ENCODE data around the gene NECAB3. TPM values are rescaled to one million over a fixed set of nuclear protein-coding genes. Genes with fewer than 3 reads are reported as not detected.

The NECAB3 gene
- total and polyA plus RNA-seq, 2 donors (not counting 3 experiments of a cell fraction or from before 2014, with no cell fraction given), result 18.1 to 22.4 TPM

GRCh38 chr20:33675136-33675959 is 1.1 kb upstream of the NECAB3 start:
- no peaks in the 10 kb centered on the region for H4K20me1 ChIP-seq (replicated peaks; ENCODE audit: control insufficient read depth, extremely low read depth, insufficient read depth, low read length)
- no peak for DNase-seq (ENCODE audit: low read depth, low spot score)
- no peaks in the 10 kb centered on the region for H3K27me3 ChIP-seq (ENCODE audit: control insufficient read depth in 2 of 2, insufficient read depth in 2 of 2, low read length in 2 of 2)
- POLR2A ChIA-PET, result no interaction called here
- CTCF ChIA-PET, result interaction anchor here (0.7 to 1.6 kb wide), 2 partner anchors 9 to 14 kb away, joined by 3 to 4 read pairs; no protein-coding TSS in a partner anchor
- H3K36me3 ChIP-seq (ENCODE audit: control insufficient read depth in 2 of 2, extremely low read depth in 1 of 2, insufficient read depth in 2 of 2, low read length in 2 of 2), result no peaks in the 10 kb centered on the region
- no peaks in the 10 kb centered on the region for H3K9me3 ChIP-seq (replicated peaks; ENCODE audit: control insufficient read depth, insufficient read depth, low read length)
- H3K4me3 ChIP-seq (replicated peaks in 1 of 3; ENCODE audit: insufficient read depth in 1 of 3, low read depth in 1 of 3, low read length in 3 of 3), result no peak overlapping the region
- intact Hi-C loops (cut with micrococcal nuclease), result no loop called here
- H3K9ac ChIP-seq (replicated peaks; ENCODE audit: extremely low read depth, insufficient read depth, low read length), result no peak overlapping the region
- no peak for TF ChIP-seq JUN (IDR thresholded peaks at IDR 0.05; ENCODE audit: borderline replicate concordance, insufficient read depth, insufficient read length, low read depth)
- no peak for TF ChIP-seq MAX (IDR thresholded peaks at IDR 0.05; ENCODE audit: insufficient read depth, insufficient read length)
- no peak for TF ChIP-seq POLR2AphosphoS5 (IDR thresholded peaks at IDR 0.05; ENCODE audit: insufficient read depth, low read depth, low read length)
- no peak for TF ChIP-seq MYC (IDR thresholded peaks at IDR 0.05; ENCODE audit: low read depth, low read length)
- no peak for TF ChIP-seq CTCF (IDR thresholded peaks at IDR 0.05; ENCODE audit: extremely low read depth in 1 of 2, insufficient read depth in 1 of 2, low read depth in 1 of 2, low read length in 2 of 2)
- no peak for TF ChIP-seq POLR2A (IDR thresholded peaks at IDR 0.05; ENCODE audit: low read depth, low read length)
- TF ChIP-seq GATA2 (IDR thresholded peaks at IDR 0.05; ENCODE audit: insufficient read depth, insufficient read length, low read depth, low read length), result no peak
- no peak for TF ChIP-seq FOS (IDR thresholded peaks at IDR 0.05; ENCODE audit: borderline replicate concordance, insufficient read depth, low read length)
- TF ChIP-seq EZH2 (IDR thresholded peaks at IDR 0.05; ENCODE audit: borderline replicate concordance, low read depth, low read length, severe bottlenecking), result no peak
- no peaks in the 10 kb centered on the region for H3K9me1 ChIP-seq (replicated peaks; ENCODE audit: control insufficient read depth, extremely low read depth, insufficient read depth, low read length)
- no TSS peak for BruUV-seq (replicated peaks)
- peak overlapping the region; percentile 54 for H3K4me2 ChIP-seq (ENCODE audit: insufficient read depth, low read length)
- no peak for FAIRE-seq
- H3K4me1 ChIP-seq (ENCODE audit: control insufficient read depth, extremely low read depth, insufficient read depth, low read length), result peaks cover 15% of the 10 kb centered on the region
- no peaks in the 10 kb centered on the region for H3K79me2 ChIP-seq (ENCODE audit: control insufficient read depth, insufficient read depth, low read length)
- no peak overlapping the region for H3K27ac ChIP-seq (ENCODE audit: insufficient read depth, low read depth, low read length)
- dilution Hi-C loops (cut with MboI; ENCODE audit: extremely low pct_ligation_motif_present, low sequenced_read_pairs), result no loop called here
- peak overlapping the region; percentile 61 for H2AFZ ChIP-seq (ENCODE audit: low read depth, low read length)

Data from endothelial cell of umbilical vein (primary cell).